Activated T-helper 2 cell treated with anti-CD3 and anti-CD28 coated beads, Interferon-gamma antibody, Interleukin-2, Interleukin-4, amounts not matched to agents 10 μg/mL and 5 μg/mL and 100 μg/mL, durations not matched to agents 14 hours and 24 hours and 36 hours (primary cell): ENCODE data around the gene PCDHGA4. TPM values are rescaled to one million over a fixed set of nuclear protein-coding genes. Genes with fewer than 3 reads are reported as not detected.
"Not testable (repeated sequence)": the region's sequence is repeated elsewhere in the genome, so short reads cannot be mapped to it uniquely, and the experiment has no call there.

ENCODE experiments used
- DNase-seq: peaks from one replicate; pipeline ENCODE4 v3.0.0; 2021; ENCODE audit warnings: low spot score
- H3K27ac Mint-ChIP-seq: one replicate; pipeline ENCODE4 v1.8.0; 2021; ENCODE audit warnings: mixed read lengths
- H3K27me3 Mint-ChIP-seq: one replicate; pipeline ENCODE4 v1.8.0; 2021; ENCODE audit warnings: low read depth, mixed read lengths
- H3K36me3 Mint-ChIP-seq: one replicate; pipeline ENCODE4 v1.8.0; 2021; ENCODE audit warnings: low read depth, mixed read lengths
- H3K4me1 Mint-ChIP-seq: one replicate; pipeline ENCODE4 v1.8.0; 2021; ENCODE audit warnings: low read depth, mixed read lengths
- H3K4me3 Mint-ChIP-seq: one replicate; pipeline ENCODE4 v1.8.0; 2021; ENCODE audit warnings: low read depth, mild to moderate bottlenecking, moderate library complexity, mixed read lengths
- H3K9me3 Mint-ChIP-seq: one replicate; pipeline ENCODE4 v1.8.0; 2021; ENCODE audit warnings: mixed read lengths
- intact Hi-C: fragments of 100-400 bp; cut with micrococcal nuclease; formaldehyde crosslinking; loops from one replicate; pipeline ENCODE4 v1.15.1; 2023
- total RNA-seq: library from RNA; stranded (reverse); gene quantifications from 2 replicates; pipeline ENCODE4 v1.2.3, GENCODE V29; 2022

The PCDHGA4 gene
- total RNA-seq, 1 donor from 2014 or later: 0.57 TPM

DNA sequence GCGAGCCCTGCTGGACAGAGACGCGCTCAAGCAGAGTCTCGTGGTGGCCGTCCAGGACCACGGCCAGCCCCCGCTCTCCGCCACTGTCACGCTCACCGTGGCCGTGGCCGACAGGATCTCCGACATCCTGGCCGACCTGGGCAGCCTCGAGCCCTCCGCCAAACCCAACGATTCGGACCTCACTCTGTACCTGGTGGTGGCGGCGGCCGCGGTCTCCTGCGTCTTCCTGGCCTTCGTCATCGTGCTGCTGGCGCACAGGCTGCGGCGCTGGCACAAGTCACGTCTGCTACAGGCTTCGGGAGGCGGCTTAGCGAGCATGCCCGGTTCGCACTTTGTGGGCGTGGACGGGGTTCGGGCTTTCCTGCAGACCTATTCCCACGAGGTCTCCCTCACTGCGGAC lies 22.2 kb upstream of the PCDHGA4 start:
- peaks cover 37% of the 10 kb centered on the region for H3K27me3 Mint-ChIP-seq
- H3K4me3 Mint-ChIP-seq, DNase-seq, intact Hi-C loops, H3K4me1 Mint-ChIP-seq, H3K27ac Mint-ChIP-seq, H3K36me3 Mint-ChIP-seq: not testable (repeated sequence)
- peaks cover 28% of the 10 kb centered on the region for H3K9me3 Mint-ChIP-seq

GRCh38 chr5:141338538-141339306 lies 16.1 kb upstream of the PCDHGA4 start, which contains the start of gene PCDHGA2:
Gene PCDHGA2 (plus strand): TSS chr5:141338760.
- peak within 1 kb of the TSS; percentile 73 for H3K4me3 Mint-ChIP-seq
- peaks cover 39% of the 10 kb centered on the region for H3K9me3 Mint-ChIP-seq
- peaks cover 3% of the 10 kb centered on the region for H3K4me1 Mint-ChIP-seq
- intact Hi-C loops: loop anchor here (5.0 kb wide), 1 partner anchor 84 kb away; the partner anchor contains the start of gene PCDHGA11
- H3K27ac Mint-ChIP-seq: no peak within 1 kb of the TSS
- H3K36me3 Mint-ChIP-seq: no peaks in the 10 kb centered on the region
- H3K27me3 Mint-ChIP-seq: peaks cover 34% of the 10 kb centered on the region
- DNase-seq: no peak

DNA sequence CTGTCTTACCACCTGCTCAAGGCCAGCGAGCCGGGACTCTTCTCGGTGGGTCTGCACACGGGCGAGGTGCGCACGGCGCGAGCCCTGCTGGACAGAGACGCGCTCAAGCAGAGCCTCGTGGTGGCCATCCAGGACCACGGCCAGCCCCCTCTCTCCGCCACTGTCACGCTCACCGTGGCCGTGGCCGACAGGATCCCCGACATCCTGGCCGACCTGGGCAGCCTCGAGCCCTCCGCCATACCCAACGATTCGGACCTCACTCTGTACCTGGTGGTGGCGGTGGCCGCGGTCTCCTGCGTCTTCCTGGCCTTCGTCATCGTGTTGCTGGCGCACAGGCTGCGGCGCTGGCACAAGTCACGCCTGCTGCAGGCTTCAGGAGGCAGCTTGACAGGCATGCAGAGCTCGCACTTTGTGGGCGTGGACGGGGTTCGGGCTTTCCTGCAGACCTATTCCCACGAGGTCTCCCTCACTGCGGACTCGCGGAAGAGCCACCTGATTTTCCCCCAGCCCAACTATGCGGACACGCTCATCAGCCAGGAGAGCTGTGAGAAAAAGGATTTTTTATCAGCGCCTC lies 14.0 kb upstream of the PCDHGA4 start:
- DNase-seq, H3K27ac Mint-ChIP-seq, H3K4me1 Mint-ChIP-seq, H3K36me3 Mint-ChIP-seq, H3K4me3 Mint-ChIP-seq: not testable (repeated sequence)
- Mint-ChIP-seq H3K9me3 (peaks cover 41% of the 10 kb centered on the region), H3K27me3 (peaks cover 26% of the 10 kb centered on the region)
- intact Hi-C loops: loop anchor here (5.0 kb wide), 1 partner anchor 154 kb away; the partner anchor contains the start of gene PCDHB9

DNA sequence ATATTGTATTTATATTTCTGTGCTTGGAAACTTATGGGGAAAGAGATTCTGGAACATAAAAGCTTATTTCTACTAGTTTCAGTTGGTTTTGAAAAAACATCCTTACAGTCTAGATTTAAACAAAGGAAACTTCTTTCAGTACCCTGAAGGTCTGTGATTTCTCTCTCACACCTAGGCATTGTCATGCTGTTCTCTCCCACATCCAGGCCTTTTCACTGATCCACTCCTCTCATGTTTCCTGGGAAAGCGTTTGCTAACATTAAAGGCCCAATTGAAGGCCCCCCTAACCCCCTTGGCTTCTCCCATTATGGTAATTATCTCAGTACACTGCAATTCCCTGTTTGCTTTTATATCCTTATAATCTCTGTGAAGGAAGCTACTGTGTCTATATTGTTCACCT lies 12.0 kb upstream of the PCDHGA4 start:
- H3K4me1 Mint-ChIP-seq: peaks cover 4% of the 10 kb centered on the region
- no peak overlapping the region for H3K27ac Mint-ChIP-seq
- H3K4me3 Mint-ChIP-seq: no peak overlapping the region
- peaks cover 21% of the 10 kb centered on the region for H3K27me3 Mint-ChIP-seq
- intact Hi-C loops: loop anchor here (5.0 kb wide), 1 partner anchor 155 kb away; the partner anchor contains the start of gene PCDHB9
- no peaks in the 10 kb centered on the region for H3K36me3 Mint-ChIP-seq
- peaks cover 45% of the 10 kb centered on the region for H3K9me3 Mint-ChIP-seq
- DNase-seq: no peak

GRCh38 chr5:141343242-141343952 lies 11.4 kb upstream of the PCDHGA4 start, which contains the start of gene PCDHGA3:
Gene PCDHGA3 (plus strand): TSS chr5:141343829. CDS start chr5:141344034, 205 bp downstream.
- DNase-seq: no peak
- Mint-ChIP-seq H3K4me1 (peaks cover 4% of the 10 kb centered on the region), H3K4me3 (peak within 1 kb of the TSS; percentile 61), H3K27me3 (peaks cover 15% of the 10 kb centered on the region), H3K27ac (no peak within 1 kb of the TSS), H3K9me3 (peaks cover 40% of the 10 kb centered on the region), H3K36me3 (no peaks in the 10 kb centered on the region)
- intact Hi-C loops: loop anchor here (5.0 kb wide), 1 partner anchor 156 kb away; the partner anchor contains the start of gene PCDHB9

DNA sequence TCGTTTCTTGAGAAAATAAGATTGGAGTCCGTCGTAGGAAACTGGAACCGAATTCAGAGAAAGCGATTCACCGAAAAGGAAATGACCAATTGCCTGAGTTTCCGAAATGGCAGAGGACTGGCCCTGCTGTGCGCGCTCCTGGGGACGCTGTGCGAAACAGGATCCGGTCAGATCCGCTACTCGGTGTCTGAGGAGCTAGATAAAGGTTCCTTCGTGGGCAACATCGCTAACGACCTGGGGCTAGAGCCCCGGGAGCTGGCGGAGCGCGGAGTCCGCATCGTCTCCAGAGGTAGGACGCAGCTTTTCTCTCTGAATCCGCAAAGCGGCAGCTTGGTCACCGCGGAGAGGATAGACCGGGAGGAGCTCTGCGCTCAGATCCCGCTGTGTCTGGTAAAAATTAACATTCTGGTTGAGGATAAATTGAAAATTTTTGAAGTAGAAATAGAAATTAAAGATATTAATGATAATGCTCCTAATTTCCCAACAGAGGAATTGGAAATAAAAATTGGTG lies 10.8 kb upstream of the PCDHGA4 start:
- no peak overlapping the region for H3K27ac Mint-ChIP-seq
- intact Hi-C loops: loop anchor here (5.0 kb wide), 1 partner anchor 157 kb away; the partner anchor contains the start of gene PCDHB9
- peaks cover 13% of the 10 kb centered on the region for H3K27me3 Mint-ChIP-seq
- H3K36me3 Mint-ChIP-seq: no peaks in the 10 kb centered on the region
- DNase-seq: no peak
- peaks cover 37% of the 10 kb centered on the region for H3K9me3 Mint-ChIP-seq
- H3K4me3 Mint-ChIP-seq: peak overlapping the region; percentile 61
- H3K4me1 Mint-ChIP-seq: peaks cover 2% of the 10 kb centered on the region

- DNase-seq: no peak
- no peaks in the 10 kb centered on the region for H3K36me3 Mint-ChIP-seq
- no peak overlapping the region for H3K4me3 Mint-ChIP-seq
- peaks cover 8% of the 10 kb centered on the region for H3K4me1 Mint-ChIP-seq
- intact Hi-C loops: no loop called here
- peaks cover 12% of the 10 kb centered on the region for H3K27me3 Mint-ChIP-seq
- H3K9me3 Mint-ChIP-seq: peaks cover 38% of the 10 kb centered on the region
- no peak overlapping the region for H3K27ac Mint-ChIP-seq
These were observed 9.5 kb upstream of the PCDHGA4 start for GRCh38 chr5:141345327-141345726.

GRCh38 chr5:141346017-141346416 lies 8.8 kb upstream of the PCDHGA4 start:
- H3K4me1 Mint-ChIP-seq, H3K4me3 Mint-ChIP-seq, DNase-seq, H3K36me3 Mint-ChIP-seq, intact Hi-C loops, H3K27ac Mint-ChIP-seq: not testable (repeated sequence)
- peaks cover 12% of the 10 kb centered on the region for H3K27me3 Mint-ChIP-seq
- peaks cover 37% of the 10 kb centered on the region for H3K9me3 Mint-ChIP-seq

DNA sequence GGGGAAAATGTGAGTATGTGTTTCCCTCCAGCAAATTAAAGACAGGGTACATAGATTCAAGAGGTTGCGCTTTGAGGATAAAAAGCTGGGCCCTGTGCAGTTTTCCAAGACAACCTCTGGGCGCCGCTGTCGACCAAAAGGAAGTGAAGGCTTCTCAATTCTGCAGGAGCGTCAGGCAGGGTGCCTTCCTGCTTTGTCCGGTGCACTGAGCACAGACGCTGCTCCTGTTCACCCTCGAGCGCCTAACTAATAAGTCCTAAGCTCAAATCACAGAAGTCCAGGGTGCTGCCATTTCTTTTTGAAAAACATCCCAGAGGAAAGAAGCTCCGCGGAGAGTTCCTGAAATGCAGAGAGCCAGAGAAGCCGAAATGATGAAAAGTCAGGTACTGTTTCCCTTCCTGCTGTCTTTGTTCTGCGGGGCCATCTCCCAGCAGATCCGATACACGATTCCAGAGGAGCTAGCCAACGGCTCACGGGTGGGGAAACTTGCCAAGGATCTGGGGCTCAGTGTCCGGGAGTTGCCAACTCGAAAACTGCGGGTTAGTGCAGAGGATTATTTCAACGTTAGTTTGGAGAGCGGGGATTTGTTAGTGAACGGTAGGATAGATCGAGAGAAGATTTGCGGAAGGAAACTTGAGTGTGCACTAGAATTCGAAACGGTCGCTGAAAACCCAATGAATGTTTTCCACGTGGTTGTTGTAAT lies 4.8 kb upstream of the PCDHGA4 start, which contains the start of gene PCDHGB1:
PCDHGB1 (plus strand) TSS at position 183 of the 703 bp plus-strand sequence; CDS start at position 345, 162 bp downstream.
- Mint-ChIP-seq H3K27ac (no peak within 1 kb of the TSS), H3K36me3 (no peaks in the 10 kb centered on the region), H3K4me1 (peaks cover 7% of the 10 kb centered on the region), H3K4me3 (peak within 1 kb of the TSS; percentile 75), H3K9me3 (peaks cover 21% of the 10 kb centered on the region), H3K27me3 (peaks cover 14% of the 10 kb centered on the region)
- no peak for DNase-seq
- intact Hi-C loops: loop anchor here (10.0 kb wide), 1 partner anchor 115 kb away; no protein-coding TSS in a partner anchor

DNA sequence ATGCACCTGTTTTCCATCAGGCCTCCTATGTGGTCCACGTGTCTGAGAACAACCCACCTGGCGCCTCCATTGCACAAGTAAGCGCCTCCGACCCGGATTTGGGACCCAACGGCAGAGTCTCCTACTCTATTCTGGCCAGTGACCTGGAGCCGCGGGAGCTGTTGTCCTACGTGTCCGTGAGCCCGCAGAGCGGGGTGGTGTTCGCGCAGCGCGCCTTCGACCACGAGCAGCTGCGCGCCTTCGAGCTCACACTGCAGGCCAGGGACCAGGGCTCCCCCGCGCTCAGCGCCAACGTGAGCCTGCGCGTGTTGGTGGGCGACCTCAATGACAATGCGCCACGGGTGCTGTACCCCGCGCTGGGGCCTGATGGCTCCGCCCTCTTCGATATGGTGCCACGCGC lies 3.2 kb upstream of the PCDHGA4 start:
- Mint-ChIP-seq H3K27me3 (peaks cover 14% of the 10 kb centered on the region), H3K4me3 (no peak overlapping the region), H3K36me3 (no peaks in the 10 kb centered on the region), H3K27ac (no peak overlapping the region), H3K9me3 (peaks cover 21% of the 10 kb centered on the region), H3K4me1 (peaks cover 7% of the 10 kb centered on the region)
- intact Hi-C loops: loop anchor here (10.0 kb wide), 1 partner anchor 117 kb away; no protein-coding TSS in a partner anchor
- no peak for DNase-seq

GRCh38 chr5:141355641-141356040 lies 820 bp downstream of the PCDHGA4 start:
- peaks cover 2% of the 10 kb centered on the region for H3K4me1 Mint-ChIP-seq
- intact Hi-C loops: loop anchor here (5.0 to 10.0 kb wide), 4 partner anchors 67 to 202 kb away; partner anchors contain the start of gene PCDHGA11
- H3K36me3 Mint-ChIP-seq: peaks cover 1% of the 10 kb centered on the region
- H3K27me3 Mint-ChIP-seq: peaks cover 20% of the 10 kb centered on the region
- H3K27ac Mint-ChIP-seq: no peak overlapping the region
- no peak for DNase-seq
- no peak overlapping the region for H3K4me3 Mint-ChIP-seq
- peaks cover 21% of the 10 kb centered on the region for H3K9me3 Mint-ChIP-seq
